ENCODE measurements around the gene NOP16.

The NOP16 gene

GRCh38 chr5:176356179-176356566 is 32.2 kb downstream of the NOP16 start:
- DNase-seq (ENCODE audit: low spot score), result no peak

GRCh38 chr5:176355400-176356178 is 32.8 kb downstream of the NOP16 start:
- DNase-seq (ENCODE audit: low spot score), result no peak

- DNase-seq (ENCODE audit: low spot score), result no peak
Observed at GRCh38 chr5:176353533-176353932, 34.9 kb downstream of the NOP16 start.

GRCh38 chr5:176352116-176352878 is 36.1 kb downstream of the NOP16 start:
- DNase-seq (ENCODE audit: low spot score), result no peak

- no peak for DNase-seq (ENCODE audit: low spot score)
Observed at GRCh38 chr5:176350416-176350815, 38.0 kb downstream of the NOP16 start.

- no peak for DNase-seq (ENCODE audit: low spot score)
Observed at GRCh38 chr5:176342766-176343458, 45.5 kb downstream of the NOP16 start.

GRCh38 chr5:176342158-176342483 is 46.3 kb downstream of the NOP16 start:
- no peak for DNase-seq (ENCODE audit: low spot score)

- no peak for DNase-seq (ENCODE audit: low spot score)
Observed at GRCh38 chr5:176341325-176342157, 46.9 kb downstream of the NOP16 start.

- no peak for DNase-seq (ENCODE audit: low spot score)
Observed at GRCh38 chr5:176339304-176339703, 49.1 kb downstream of the NOP16 start.

GRCh38 chr5:176337913-176338312 is 50.5 kb downstream of the NOP16 start:
- DNase-seq (ENCODE audit: low spot score), result no peak

- no peak for DNase-seq (ENCODE audit: low spot score)
Observed at GRCh38 chr5:176334031-176334770, 54.2 kb downstream of the NOP16 start.
